Measurements from ENCODE around the gene CAMKK2.
"Not testable (repeated sequence)": the region's sequence is repeated elsewhere in the genome, so short reads cannot be mapped to it uniquely, and the experiment has no call there.

CAMKK2 gene

GRCh38 chr12:121223292-121224285 lies 72.9 kb downstream of the CAMKK2 start:
- DNase-seq (ENCODE audit: low read depth), result no peak

GRCh38 chr12:121222847-121223246 lies 73.7 kb downstream of the CAMKK2 start:
- DNase-seq (ENCODE audit: low read depth), result no peak

GRCh38 chr12:121219353-121219986 lies 77.0 kb downstream of the CAMKK2 start:
- DNase-seq (ENCODE audit: low read depth), result no peak

- no peak for DNase-seq (ENCODE audit: low read depth)
Measured at GRCh38 chr12:121218588-121219352, 77.7 kb downstream of the CAMKK2 start.

GRCh38 chr12:121217761-121218160 lies 78.7 kb downstream of the CAMKK2 start:
- DNase-seq (ENCODE audit: low read depth), result no peak

- no peak for DNase-seq (ENCODE audit: low read depth)
Measured at GRCh38 chr12:121217063-121217462, 79.4 kb downstream of the CAMKK2 start.

- DNase-seq (ENCODE audit: low read depth), result no peak
Measured at GRCh38 chr12:121216102-121216501, 80.4 kb downstream of the CAMKK2 start.

- no peak for DNase-seq (ENCODE audit: low read depth)
Measured at GRCh38 chr12:121214855-121215745, 81.4 kb downstream of the CAMKK2 start.

GRCh38 chr12:121214166-121214777 lies 82.2 kb downstream of the CAMKK2 start:
- DNase-seq (ENCODE audit: low read depth), result no peak

GRCh38 chr12:121212875-121213274 lies 83.6 kb downstream of the CAMKK2 start:
- DNase-seq (ENCODE audit: low read depth), result no peak

GRCh38 chr12:121209624-121210572 lies 86.6 kb downstream of the CAMKK2 start, which contains the start of gene P2RX4:
TSS of gene P2RX4 (plus strand) at chr12:121210129. CDS start at chr12:121210165, 36 bp downstream.
- peak; percentile 78 for DNase-seq (ENCODE audit: low read depth)

- DNase-seq (ENCODE audit: low read depth), result no peak
Measured at GRCh38 chr12:121209221-121209620, 87.3 kb downstream of the CAMKK2 start.

GRCh38 chr12:121208571-121208970 lies 87.9 kb downstream of the CAMKK2 start:
- DNase-seq (ENCODE audit: low read depth), result not testable (repeated sequence)

GRCh38 chr12:121205491-121205890 lies 91.0 kb downstream of the CAMKK2 start:
- no peak for DNase-seq (ENCODE audit: low read depth)

GRCh38 chr12:121203482-121203881 lies 93.0 kb downstream of the CAMKK2 start:
- DNase-seq (ENCODE audit: low read depth), result no peak

- no peak for DNase-seq (ENCODE audit: low read depth)
Measured at GRCh38 chr12:121202407-121203355, 93.8 kb downstream of the CAMKK2 start.

GRCh38 chr12:121201140-121201539 lies 95.4 kb downstream of the CAMKK2 start:
- DNase-seq (ENCODE audit: low read depth), result not testable (repeated sequence)

- DNase-seq (ENCODE audit: low read depth), result no peak
Measured at GRCh38 chr12:121198949-121199348, 97.6 kb downstream of the CAMKK2 start.

All from stimulated activated CD4-positive, alpha-beta T cell treated with anti-CD3 and anti-CD28 coated beads, Interleukin-2, amount 100 ng/mL, for 4 hours (primary cell).